H1 (cell line): ENCODE data around the gene PCBP1. TPM values are rescaled to one million over a fixed set of nuclear protein-coding genes. Genes with fewer than 3 reads are reported as not detected.

Source experiments
- EGR1 ChIP-seq: IDR thresholded peaks from 2 replicates; pipeline ENCODE4 v1.6.1; 2011; ENCODE audit warnings: low read depth, low read length, borderline replicate concordance
- EZH2 ChIP-seq: fragments of 200-600 bp; sonication (generic); IDR thresholded peaks from 2 replicates; pipeline ENCODE4 v1.7.1; 2012; ENCODE audit warnings: low read depth, mild to moderate bottlenecking, moderate library complexity, low read length, inconsistent platforms; ENCODE audit not compliant: severe bottlenecking
- NANOG ChIP-seq: IDR thresholded peaks from 2 replicates; pipeline ENCODE4 v1.6.1; 2011; ENCODE audit warnings: low read length, low read depth, mild to moderate bottlenecking, inconsistent platforms; ENCODE audit not compliant: insufficient read depth, poor library complexity, severe bottlenecking
- TEAD4 ChIP-seq: IDR thresholded peaks from 2 replicates; pipeline ENCODE4 v1.6.1; 2012; ENCODE audit warnings: low read depth, low read length, inconsistent platforms, mixed read lengths
- polyA plus RNA-seq, 7 experiments: library from polyadenylated mRNA; depleted of rRNA in 3 of 7; stranded (reverse) in 5 of 7; unstranded in 2 of 7; fragments of >200 nt in 5 of 7; fragments of 200-250 nt in 2 of 7; gene quantifications; 1 replicate in 5 of 7; 2 replicates in 1 of 7; 4 replicates in 1 of 7; pipeline versions ENCODE4 v1.2.1 to v1.2.3, GENCODE V29; 2011 to 2013; ENCODE audit warnings: missing spikeins in 2 of 7, mixed read lengths in 2 of 7
- total RNA-seq: library from RNA; stranded (reverse); fragmentation: NEBNext Ultra II Directional; extraction: Animal tissue kit (Norgen Biotek cat#: 25700); gene quantifications from 2 replicates; pipeline ENCODE4 v1.2.1, GENCODE V29; 2021

Gene PCBP1
- total and polyA plus RNA-seq, 2 of the 8 experiments (the other 6 are each of a cell fraction or from before 2014, with no cell fraction given): 279 to 493 TPM

DNA sequence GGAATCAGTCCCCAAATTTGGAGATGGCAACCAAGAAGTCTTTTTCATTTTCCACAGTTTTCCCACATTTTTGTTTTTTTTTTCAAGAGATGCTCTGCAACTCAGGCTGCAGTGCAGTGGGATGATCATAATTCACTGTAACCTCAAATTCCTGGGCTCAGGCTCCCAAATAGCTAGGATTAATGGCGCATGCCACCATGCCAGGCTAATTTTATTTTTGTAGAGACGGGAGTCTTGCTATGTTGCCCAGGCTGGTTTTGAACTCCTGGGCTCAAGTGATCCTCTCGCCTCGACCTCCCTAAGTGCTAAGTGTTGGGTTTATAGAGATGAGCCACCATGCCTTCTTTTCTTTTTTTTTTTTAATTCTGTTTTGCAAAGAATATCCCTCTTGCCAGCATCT is 35.2 kb downstream of the PCBP1 start (continued):
- TF ChIP-seq TEAD4: no peak
- TF ChIP-seq EGR1: no peak
- no peak for TF ChIP-seq NANOG
- TF ChIP-seq EZH2: no peak
- TF ChIP-seq, all 59 proteins: peak for 0
